ENCODE results near the gene TRIM56.

- TF ChIP-seq CTCF (IDR thresholded peaks at IDR 0.05) (no peak), POLR2A (IDR thresholded peaks at IDR 0.05) (no peak)
These were observed 21.1 kb downstream of the TRIM56 start for GRCh38 chr7:101106386-101106785.

All from adrenal gland (tissue), 5 donors.